ENCODE results near the gene MAPKAP1. TPM values are rescaled to one million over a fixed set of nuclear protein-coding genes. Genes with fewer than 3 reads are reported as not detected.
A peak's percentile ranks its signal among the peaks of the same experiment; 100 is the strongest.

Gene MAPKAP1
- total RNA-seq, 1 donor from 2014 or later, result 84.9 TPM

GRCh38 chr9:125565126-125565525, 141.9 kb downstream of the MAPKAP1 start:
- TF ChIP-seq, protein P1, sequence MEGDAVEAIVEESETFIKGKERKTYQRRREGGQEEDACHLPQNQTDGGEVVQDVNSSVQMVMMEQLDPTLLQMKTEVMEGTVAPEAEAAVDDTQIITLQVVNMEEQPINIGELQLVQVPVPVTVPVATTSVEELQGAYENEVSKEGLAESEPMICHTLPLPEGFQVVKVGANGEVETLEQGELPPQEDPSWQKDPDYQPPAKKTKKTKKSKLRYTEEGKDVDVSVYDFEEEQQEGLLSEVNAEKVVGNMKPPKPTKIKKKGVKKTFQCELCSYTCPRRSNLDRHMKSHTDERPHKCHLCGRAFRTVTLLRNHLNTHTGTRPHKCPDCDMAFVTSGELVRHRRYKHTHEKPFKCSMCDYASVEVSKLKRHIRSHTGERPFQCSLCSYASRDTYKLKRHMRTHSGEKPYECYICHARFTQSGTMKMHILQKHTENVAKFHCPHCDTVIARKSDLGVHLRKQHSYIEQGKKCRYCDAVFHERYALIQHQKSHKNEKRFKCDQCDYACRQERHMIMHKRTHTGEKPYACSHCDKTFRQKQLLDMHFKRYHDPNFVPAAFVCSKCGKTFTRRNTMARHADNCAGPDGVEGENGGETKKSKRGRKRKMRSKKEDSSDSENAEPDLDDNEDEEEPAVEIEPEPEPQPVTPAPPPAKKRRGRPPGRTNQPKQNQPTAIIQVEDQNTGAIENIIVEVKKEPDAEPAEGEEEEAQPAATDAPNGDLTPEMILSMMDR (IDR thresholded peaks at IDR 0.05), result no peak
- Mint-ChIP-seq H3K27me3 (no peaks in the 10 kb centered on the region), H3K9me3 (peaks cover 1% of the 10 kb centered on the region), H3K27ac (no peak overlapping the region), H3K4me3 (no peak overlapping the region), H3K4me1 (peaks cover 22% of the 10 kb centered on the region), H3K36me3 (ENCODE audit: low read depth) (peaks cover 14% of the 10 kb centered on the region)
- no peak for ATAC-seq (ENCODE audit: low read depth)
- ChIA-PET POLR2A (no interaction called here), CTCF (no interaction called here)
- DNase-seq, result no peak
- intact Hi-C loops (cut with micrococcal nuclease), result no loop called here

GRCh38 chr9:125564631-125565030, 142.4 kb downstream of the MAPKAP1 start:
- DNase-seq, result no peak
- ChIA-PET POLR2A (no interaction called here), CTCF (no interaction called here)
- intact Hi-C loops (cut with micrococcal nuclease), result loop anchor here (5.0 kb wide), 1 partner anchor 88 kb away; no protein-coding TSS in a partner anchor
- no peak for ATAC-seq (ENCODE audit: low read depth)
- no peaks in the 10 kb centered on the region for H3K9me3 Mint-ChIP-seq
- peaks cover 15% of the 10 kb centered on the region for H3K36me3 Mint-ChIP-seq (ENCODE audit: low read depth)
- no peak overlapping the region for H3K27ac Mint-ChIP-seq
- H3K4me1 Mint-ChIP-seq, result peaks cover 22% of the 10 kb centered on the region
- H3K27me3 Mint-ChIP-seq, result no peaks in the 10 kb centered on the region
- TF ChIP-seq, protein P1 (IDR thresholded peaks at IDR 0.05), result no peak
- H3K4me3 Mint-ChIP-seq, result no peak overlapping the region

DNA sequence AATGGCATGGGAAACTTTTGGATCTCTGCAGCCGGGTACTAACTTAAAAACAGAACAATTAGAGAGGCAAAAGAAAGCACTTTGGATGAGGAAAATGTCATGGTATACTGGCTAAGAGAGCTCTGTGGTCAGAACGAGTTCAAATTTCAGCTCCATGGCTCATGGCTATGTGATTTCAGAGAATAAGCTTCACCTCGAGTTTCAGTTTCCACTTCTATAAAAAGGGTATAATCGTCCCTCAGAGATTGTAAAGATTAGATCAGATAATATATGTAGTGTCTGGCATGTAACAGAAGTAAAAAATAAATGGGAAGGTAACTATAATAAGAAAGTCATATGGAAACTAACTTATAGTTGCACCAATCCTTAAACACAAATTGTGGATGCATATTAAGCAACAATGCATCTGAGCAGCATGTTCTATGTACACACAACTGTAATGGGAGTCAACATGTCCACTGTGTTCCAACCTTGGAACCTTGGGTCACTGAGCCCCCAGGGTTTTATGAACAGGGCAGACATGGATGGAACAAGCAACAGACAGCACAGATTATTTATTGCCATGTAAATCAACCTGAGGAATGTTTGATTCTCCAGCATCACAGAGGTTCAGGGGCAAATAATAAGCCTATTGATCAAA, 145.4 kb downstream of the MAPKAP1 start:
- Mint-ChIP-seq H3K4me1 (peaks cover 26% of the 10 kb centered on the region), H3K36me3 (ENCODE audit: low read depth) (peaks cover 25% of the 10 kb centered on the region), H3K27me3 (no peaks in the 10 kb centered on the region), H3K4me3 (peak overlapping the region; percentile 46), H3K9me3 (no peaks in the 10 kb centered on the region), H3K27ac (peak overlapping the region; percentile 51)
- ATAC-seq (ENCODE audit: low read depth), result no peak
- DNase-seq, result no peak
- intact Hi-C loops (cut with micrococcal nuclease), result loop anchor here (5.0 kb wide), 1 partner anchor 91 kb away; no protein-coding TSS in a partner anchor
- CTCF ChIA-PET, result interaction anchor here (1.2 kb wide), 1 partner anchor 154 kb away, joined by 4 read pairs; no protein-coding TSS in a partner anchor
- TF ChIP-seq, protein P1 (IDR thresholded peaks at IDR 0.05), result no peak
- POLR2A ChIA-PET, result interaction anchor here (1.2 kb wide), 1 partner anchor 146 kb away, joined by 3 read pairs; the partner anchor contains the start of gene MAPKAP1

- no peak for ATAC-seq (ENCODE audit: low read depth)
- Mint-ChIP-seq H3K9me3 (no peaks in the 10 kb centered on the region), H3K27me3 (no peaks in the 10 kb centered on the region), H3K4me1 (peaks cover 26% of the 10 kb centered on the region), H3K36me3 (ENCODE audit: low read depth) (peaks cover 34% of the 10 kb centered on the region), H3K27ac (no peak overlapping the region), H3K4me3 (no peak overlapping the region)
- TF ChIP-seq, protein P1 (IDR thresholded peaks at IDR 0.05), result no peak
- DNase-seq, result no peak
- ChIA-PET CTCF (interaction anchor here (1.5 to 3.4 kb wide), 2 partner anchors 9 to 152 kb away, joined by 8 to 15 read pairs; no protein-coding TSS in a partner anchor), POLR2A (no interaction called here)
- intact Hi-C loops (cut with micrococcal nuclease), result loop anchor here (2.0 to 10.0 kb wide), 8 partner anchors 71 to 931 kb away; partner anchors contain the start of genes MAPKAP1 and PBX3
These were observed 147.1 kb downstream of the MAPKAP1 start for GRCh38 chr9:125559894-125560293.

DNA sequence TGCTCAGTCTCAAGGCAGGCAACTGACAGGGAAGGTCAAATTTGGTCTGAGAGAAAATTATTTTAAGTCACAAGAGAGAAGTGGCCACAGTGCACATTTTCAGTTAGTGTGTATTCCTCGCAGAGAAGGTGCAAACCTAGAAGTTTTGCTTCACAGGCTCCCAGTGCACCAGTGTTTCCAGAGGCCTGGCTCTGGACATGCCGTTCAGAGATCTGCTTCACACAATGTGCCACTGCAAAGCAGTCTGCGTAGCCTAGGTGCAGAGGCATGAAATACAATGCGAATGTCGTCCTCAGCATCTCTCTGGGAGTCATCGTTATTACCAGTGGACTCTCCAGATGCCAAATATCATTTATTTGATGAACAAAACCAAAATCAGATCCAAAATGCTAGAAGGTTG, 147.8 kb downstream of the MAPKAP1 start:
- CTCF ChIA-PET, result interaction anchor here (0.6 to 3.4 kb wide), 36 partner anchors 8 to 932 kb away, joined by 3 to 15 read pairs (median 3); partner anchors contain the start of gene MAPKAP1
- POLR2A ChIA-PET, result interaction anchor here (0.9 to 1.4 kb wide), 2 partner anchors 24 to 91 kb away, joined by 3 read pairs; no protein-coding TSS in a partner anchor
- DNase-seq (no peak), ATAC-seq (ENCODE audit: low read depth) (no peak)
- Mint-ChIP-seq H3K4me1 (peaks cover 26% of the 10 kb centered on the region), H3K27ac (no peak overlapping the region), H3K27me3 (no peaks in the 10 kb centered on the region), H3K9me3 (no peaks in the 10 kb centered on the region), H3K36me3 (ENCODE audit: low read depth) (peaks cover 37% of the 10 kb centered on the region), H3K4me3 (no peak overlapping the region)
- intact Hi-C loops (cut with micrococcal nuclease), result loop anchor here (2.0 to 10.0 kb wide), 7 partner anchors 72 to 932 kb away; partner anchors contain the start of genes MAPKAP1 and PBX3
- TF ChIP-seq, protein P1 (IDR thresholded peaks at IDR 0.05), result no peak
